Measurements from ENCODE around the gene POPDC2.
"Not testable (repeated sequence)": the region's sequence is repeated elsewhere in the genome, so short reads cannot be mapped to it uniquely, and the experiment has no call there.

POPDC2 gene

GRCh38 chr3:119598410-119599098, 61.8 kb downstream of the POPDC2 start:
- no peak overlapping the region for H3K4me3 ChIP-seq (ENCODE audit: low read depth, low read length)
- TF ChIP-seq, protein P1, sequence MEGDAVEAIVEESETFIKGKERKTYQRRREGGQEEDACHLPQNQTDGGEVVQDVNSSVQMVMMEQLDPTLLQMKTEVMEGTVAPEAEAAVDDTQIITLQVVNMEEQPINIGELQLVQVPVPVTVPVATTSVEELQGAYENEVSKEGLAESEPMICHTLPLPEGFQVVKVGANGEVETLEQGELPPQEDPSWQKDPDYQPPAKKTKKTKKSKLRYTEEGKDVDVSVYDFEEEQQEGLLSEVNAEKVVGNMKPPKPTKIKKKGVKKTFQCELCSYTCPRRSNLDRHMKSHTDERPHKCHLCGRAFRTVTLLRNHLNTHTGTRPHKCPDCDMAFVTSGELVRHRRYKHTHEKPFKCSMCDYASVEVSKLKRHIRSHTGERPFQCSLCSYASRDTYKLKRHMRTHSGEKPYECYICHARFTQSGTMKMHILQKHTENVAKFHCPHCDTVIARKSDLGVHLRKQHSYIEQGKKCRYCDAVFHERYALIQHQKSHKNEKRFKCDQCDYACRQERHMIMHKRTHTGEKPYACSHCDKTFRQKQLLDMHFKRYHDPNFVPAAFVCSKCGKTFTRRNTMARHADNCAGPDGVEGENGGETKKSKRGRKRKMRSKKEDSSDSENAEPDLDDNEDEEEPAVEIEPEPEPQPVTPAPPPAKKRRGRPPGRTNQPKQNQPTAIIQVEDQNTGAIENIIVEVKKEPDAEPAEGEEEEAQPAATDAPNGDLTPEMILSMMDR (IDR thresholded peaks at IDR 0.05): no peak
- H3K79me2 ChIP-seq: no peaks in the 10 kb centered on the region

GRCh38 chr3:119597548-119598288, 62.7 kb downstream of the POPDC2 start, which contains the start of gene PLA1A:
Gene PLA1A, plus strand, starts transcription at chr3:119597885. Its CDS starts 29 bp downstream, at chr3:119597914.
- peak within 1 kb of the TSS; percentile 67 for H3K27ac ChIP-seq
- no peaks in the 10 kb centered on the region for H3K9me3 ChIP-seq (ENCODE audit: control insufficient read depth, low read length)
- no peaks in the 10 kb centered on the region for H3K36me3 ChIP-seq (ENCODE audit: control insufficient read depth, insufficient read depth, low read length)
- H2AFZ ChIP-seq: peak within 1 kb of the TSS; percentile 82
- no peak within 1 kb of the TSS for H3K4me3 ChIP-seq (ENCODE audit: low read depth, low read length)
- H3K4me2 ChIP-seq (ENCODE audit: low read length): no peak within 1 kb of the TSS
- TF ChIP-seq, protein P1 (IDR thresholded peaks at IDR 0.05): no peak
- peaks cover 36% of the 10 kb centered on the region for H3K4me1 ChIP-seq
- H3K9ac ChIP-seq: no peak within 1 kb of the TSS
- no peaks in the 10 kb centered on the region for H3K27me3 ChIP-seq (ENCODE audit: control insufficient read depth, insufficient read depth, low read length)
- H3K79me2 ChIP-seq: no peaks in the 10 kb centered on the region

More at GRCh38 chr3:119598410-119599098, 61.8 kb downstream of the POPDC2 start:
- Histone ChIP-seq H3K4me1 (peaks cover 38% of the 10 kb centered on the region), H2AFZ (peak overlapping the region; percentile 40), H3K4me2 (ENCODE audit: low read length) (no peak overlapping the region), H3K27ac (peak overlapping the region; percentile 67), H3K27me3 (ENCODE audit: control insufficient read depth, insufficient read depth, low read length) (no peaks in the 10 kb centered on the region), H3K36me3 (ENCODE audit: control insufficient read depth, insufficient read depth, low read length) (no peaks in the 10 kb centered on the region), H3K9me3 (ENCODE audit: control insufficient read depth, low read length) (no peaks in the 10 kb centered on the region), H3K9ac (no peak overlapping the region)

GRCh38 chr3:119596398-119596797, 64.0 kb downstream of the POPDC2 start:
- H2AFZ ChIP-seq: peak overlapping the region; percentile 82
- no peaks in the 10 kb centered on the region for H3K36me3 ChIP-seq (ENCODE audit: control insufficient read depth, insufficient read depth, low read length)
- no peaks in the 10 kb centered on the region for H3K9me3 ChIP-seq (ENCODE audit: control insufficient read depth, low read length)
- H3K9ac ChIP-seq: no peak overlapping the region
- H3K4me3 ChIP-seq (ENCODE audit: low read depth, low read length): no peak overlapping the region
- peaks cover 29% of the 10 kb centered on the region for H3K4me1 ChIP-seq
- TF ChIP-seq, protein P1 (IDR thresholded peaks at IDR 0.05): no peak
- no peaks in the 10 kb centered on the region for H3K79me2 ChIP-seq
- H3K27me3 ChIP-seq (ENCODE audit: control insufficient read depth, insufficient read depth, low read length): no peaks in the 10 kb centered on the region
- H3K27ac ChIP-seq: no peak overlapping the region
- no peak overlapping the region for H3K4me2 ChIP-seq (ENCODE audit: low read length)

GRCh38 chr3:119595639-119596334, 64.6 kb downstream of the POPDC2 start:
- Histone ChIP-seq H3K79me2 (no peaks in the 10 kb centered on the region), H3K9me3 (ENCODE audit: control insufficient read depth, low read length) (no peaks in the 10 kb centered on the region), H3K36me3 (ENCODE audit: control insufficient read depth, insufficient read depth, low read length) (no peaks in the 10 kb centered on the region), H3K4me1 (peaks cover 23% of the 10 kb centered on the region), H3K27ac (no peak overlapping the region), H3K9ac (no peak overlapping the region), H3K4me2 (ENCODE audit: low read length) (no peak overlapping the region), H2AFZ (peak overlapping the region; percentile 82), H3K4me3 (ENCODE audit: low read depth, low read length) (no peak overlapping the region), H3K27me3 (ENCODE audit: control insufficient read depth, insufficient read depth, low read length) (no peaks in the 10 kb centered on the region)
- TF ChIP-seq, protein P1 (IDR thresholded peaks at IDR 0.05): no peak

DNA sequence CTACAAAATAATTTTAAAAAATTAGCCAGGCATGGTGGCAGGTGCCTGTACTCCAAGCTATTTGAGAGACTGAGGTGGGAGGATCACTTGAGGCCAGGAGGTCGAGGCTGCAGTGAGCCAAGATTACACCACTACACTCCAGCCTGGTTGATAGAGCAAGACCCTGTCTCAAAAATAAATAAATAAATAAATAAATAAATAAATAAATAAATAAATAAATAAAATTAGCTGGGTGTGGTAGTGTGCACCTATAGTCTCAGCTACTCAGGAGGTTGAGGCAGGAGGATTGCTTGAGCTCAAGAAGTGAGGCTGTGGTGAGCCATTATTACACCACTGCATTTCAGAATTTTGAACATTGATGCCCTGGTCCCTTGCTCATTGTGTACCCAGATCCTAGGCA, 65.5 kb downstream of the POPDC2 start:
- H2AFZ ChIP-seq; H3K27me3 ChIP-seq (ENCODE audit: control insufficient read depth, insufficient read depth, low read length); H3K4me3 ChIP-seq (ENCODE audit: low read depth, low read length); H3K9me3 ChIP-seq (ENCODE audit: control insufficient read depth, low read length); H3K4me2 ChIP-seq (ENCODE audit: low read length); H3K9ac ChIP-seq; H3K36me3 ChIP-seq (ENCODE audit: control insufficient read depth, insufficient read depth, low read length); H3K27ac ChIP-seq; H3K79me2 ChIP-seq: not testable (repeated sequence)
- H3K4me1 ChIP-seq: peaks cover 16% of the 10 kb centered on the region

Measured in parathyroid adenoma (tissue), 2 donors.